Trophoblast cell (in vitro differentiated cells and primary cell): Measurements from ENCODE around the gene GID8.

ENCODE experiments used
- DNase-seq, 2 donors: peaks; one replicate each; pipeline ENCODE4 v3.0.0-alpha.2; 2016
- H2AFZ ChIP-seq: 2 replicates; pipeline ENCODE4 v1.6.1; 2013; ENCODE audit warnings: low read length, moderate library complexity, mild to moderate bottlenecking; ENCODE audit not compliant: insufficient read depth, poor library complexity
- H2AK5ac ChIP-seq: 2 replicates; pipeline ENCODE4 v1.6.1; 2013; ENCODE audit warnings: mild to moderate bottlenecking, low read length
- H2BK120ac ChIP-seq: 2 replicates; pipeline ENCODE4 v1.6.1; 2013; ENCODE audit warnings: low read length, mild to moderate bottlenecking, moderate library complexity; ENCODE audit not compliant: insufficient read depth, poor library complexity
- H2BK12ac ChIP-seq: 2 replicates; pipeline ENCODE4 v1.6.1; 2013; ENCODE audit warnings: mild to moderate bottlenecking, low read length, moderate library complexity
- H2BK5ac ChIP-seq: 2 replicates; pipeline ENCODE4 v1.6.1; 2013; ENCODE audit warnings: low read length, low read depth, moderate library complexity, mild to moderate bottlenecking; ENCODE audit not compliant: poor library complexity
- H3K14ac ChIP-seq: 2 replicates; pipeline ENCODE4 v1.6.1; 2013; ENCODE audit warnings: mild to moderate bottlenecking, low read length
- H3K18ac ChIP-seq: 2 replicates; pipeline ENCODE4 v1.6.1; 2013; ENCODE audit warnings: mild to moderate bottlenecking, low read length
- H3K23ac ChIP-seq: 2 replicates; pipeline ENCODE4 v1.6.1; 2013; ENCODE audit warnings: low read length
- H3K27ac ChIP-seq: 2 replicates; pipeline ENCODE4 v1.5.1; 2013; ENCODE audit warnings: low read depth, mild to moderate bottlenecking, inconsistent platforms, low read length, moderate library complexity
- H3K27me3 ChIP-seq: 2 replicates; pipeline ENCODE4 v1.6.1; 2013; ENCODE audit warnings: inconsistent platforms, mild to moderate bottlenecking, low read length, moderate library complexity; ENCODE audit not compliant: insufficient read depth
- H3K36me3 ChIP-seq, 2 experiments: 1 replicate in 1 of 2; 2 replicates in 1 of 2; pipeline ENCODE4 v1.6.1; 2013; ENCODE audit warnings: low read length in 2 of 2, mild to moderate bottlenecking in 2 of 2, moderate library complexity in 1 of 2; ENCODE audit not compliant: insufficient read depth in 2 of 2, control insufficient read depth in 1 of 2
- H3K4ac ChIP-seq: 2 replicates; pipeline ENCODE4 v1.6.1; 2013; ENCODE audit warnings: low read depth, mild to moderate bottlenecking, low read length, moderate library complexity
- H3K4me1 ChIP-seq, 2 experiments: 1 replicate in 1 of 2; 2 replicates in 1 of 2; pipeline ENCODE4 v1.6.1; 2013; ENCODE audit warnings: low read length in 2 of 2, mild to moderate bottlenecking in 2 of 2, moderate library complexity in 1 of 2; ENCODE audit not compliant: insufficient read depth in 2 of 2, control insufficient read depth in 1 of 2
- H3K4me2 ChIP-seq: 2 replicates; pipeline ENCODE4 v1.6.1; 2013; ENCODE audit warnings: inconsistent platforms, mild to moderate bottlenecking, low read length, moderate library complexity
- H3K4me3 ChIP-seq: 2 replicates; pipeline ENCODE4 v1.5.1; 2013; ENCODE audit warnings: mild to moderate bottlenecking, low read depth, low read length, inconsistent platforms
- H3K79me1 ChIP-seq: one replicate; pipeline ENCODE4 v1.6.1; 2013; ENCODE audit warnings: low read length
- H3K79me2 ChIP-seq: 2 replicates; pipeline ENCODE4 v1.6.1; 2013; ENCODE audit warnings: low read length, mild to moderate bottlenecking; ENCODE audit not compliant: control insufficient read depth, insufficient read depth, poor library complexity
- H3K9ac ChIP-seq: 2 replicates; pipeline ENCODE4 v1.6.1; 2013; ENCODE audit warnings: mild to moderate bottlenecking, low read length
- H3K9me3 ChIP-seq: 2 replicates; pipeline ENCODE4 v1.6.1; 2013; ENCODE audit warnings: low read depth, mild to moderate bottlenecking, control low read depth, inconsistent platforms, low read length; ENCODE audit not compliant: insufficient read depth
- H4K12ac ChIP-seq: 2 replicates; pipeline ENCODE4 v1.6.1; 2013; ENCODE audit warnings: low read depth, mild to moderate bottlenecking, low read length, moderate library complexity
- H4K8ac ChIP-seq: 2 replicates; pipeline ENCODE4 v1.6.1; 2013; ENCODE audit warnings: low read depth, mild to moderate bottlenecking, low read length, moderate library complexity
- H4K91ac ChIP-seq: one replicate; pipeline ENCODE4 v1.6.1; 2013; ENCODE audit warnings: low read depth, mild to moderate bottlenecking, low read length, moderate library complexity
- WGBS: extraction: QIAGEN DNeasy Blood & Tissue Kit; methylation state at CpG from one replicate; pipeline ENCODE4 v1.1.7; 2013; ENCODE audit warnings: missing lambda C conversion rate; ENCODE audit not compliant: insufficient read length, insufficient coverage; ENCODE audit errors: extremely low coverage; 5-methylcytosine and 5-hydroxymethylcytosine counted together

The GID8 gene

DNA sequence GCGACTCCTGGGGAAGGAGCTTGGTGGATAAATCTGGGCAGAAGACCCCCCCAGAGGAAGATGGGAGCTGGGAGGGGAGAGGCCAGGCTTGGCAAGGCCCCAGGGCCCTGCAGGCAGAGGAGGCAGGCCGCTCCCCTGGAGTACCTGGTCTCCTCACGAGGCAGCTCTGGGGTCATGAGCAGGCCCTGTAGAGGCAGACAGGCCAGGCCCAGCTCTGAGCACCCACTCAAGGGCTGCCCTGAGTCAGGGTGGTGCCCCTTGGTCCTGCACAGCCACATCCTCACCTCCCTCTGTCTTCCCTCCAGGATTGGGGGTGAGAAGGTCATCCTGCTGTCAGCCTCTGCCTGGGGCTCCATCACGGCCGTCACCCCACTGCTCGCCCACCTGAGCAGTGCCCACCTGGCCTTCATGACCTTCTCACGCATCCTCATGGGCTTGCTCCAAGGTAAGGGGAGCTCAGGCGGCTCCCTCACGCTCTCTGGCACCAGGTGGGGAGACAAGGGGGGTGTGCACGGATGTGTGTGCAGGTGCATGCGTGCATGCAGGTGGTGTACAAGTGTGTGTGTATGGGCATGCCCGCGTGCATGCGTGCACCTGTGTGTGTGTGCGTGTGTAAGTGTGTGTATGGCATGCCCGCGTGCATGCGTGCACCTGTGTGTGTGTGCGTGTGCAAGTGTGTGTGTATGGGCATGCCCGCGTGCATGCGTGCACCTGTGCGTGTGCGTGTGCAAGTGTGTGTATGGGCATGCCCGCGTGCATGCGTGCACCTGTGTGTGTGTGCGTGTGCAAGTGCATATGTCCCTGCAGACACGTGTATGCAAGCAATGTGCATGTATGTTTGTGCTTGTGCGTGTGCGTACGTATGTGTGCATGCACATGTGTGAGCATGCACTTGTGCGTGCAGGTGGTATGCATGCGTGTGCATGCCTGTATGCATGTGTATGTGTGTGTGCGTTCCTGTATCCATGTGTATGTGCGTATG, 19.5 kb downstream of the GID8 start:
- Histone ChIP-seq H3K4me3 (peak overlapping the region; percentile 54), H3K79me1 (no peaks in the 10 kb centered on the region), H2AFZ (no peak overlapping the region), H3K9ac (peak overlapping the region; percentile 65), H4K12ac (no peak overlapping the region), H3K4me2 (no peak overlapping the region), H3K9me3 (peaks cover 3% of the 10 kb centered on the region), H3K18ac (no peak overlapping the region), H2AK5ac (no peak overlapping the region), H3K27ac (no peak overlapping the region), H3K79me2 (no peaks in the 10 kb centered on the region), H2BK120ac (no peak overlapping the region), H3K14ac (no peak overlapping the region), H2BK5ac (no peak overlapping the region), H3K36me3 (peaks cover 0 to 2% of the 10 kb centered on the region in 2 experiments), H3K23ac (peak overlapping the region; percentile 88), H3K4me1 (peaks cover 13 to 15% of the 10 kb centered on the region in 2 experiments), H4K8ac (no peak overlapping the region), H2BK12ac (no peak overlapping the region), H4K91ac (no peak overlapping the region), H3K27me3 (no peaks in the 10 kb centered on the region), H3K4ac (no peak overlapping the region)
- WGBS: no CpG with 5 or more reads among the region's 36 CpGs
- no peak for DNase-seq

DNA sequence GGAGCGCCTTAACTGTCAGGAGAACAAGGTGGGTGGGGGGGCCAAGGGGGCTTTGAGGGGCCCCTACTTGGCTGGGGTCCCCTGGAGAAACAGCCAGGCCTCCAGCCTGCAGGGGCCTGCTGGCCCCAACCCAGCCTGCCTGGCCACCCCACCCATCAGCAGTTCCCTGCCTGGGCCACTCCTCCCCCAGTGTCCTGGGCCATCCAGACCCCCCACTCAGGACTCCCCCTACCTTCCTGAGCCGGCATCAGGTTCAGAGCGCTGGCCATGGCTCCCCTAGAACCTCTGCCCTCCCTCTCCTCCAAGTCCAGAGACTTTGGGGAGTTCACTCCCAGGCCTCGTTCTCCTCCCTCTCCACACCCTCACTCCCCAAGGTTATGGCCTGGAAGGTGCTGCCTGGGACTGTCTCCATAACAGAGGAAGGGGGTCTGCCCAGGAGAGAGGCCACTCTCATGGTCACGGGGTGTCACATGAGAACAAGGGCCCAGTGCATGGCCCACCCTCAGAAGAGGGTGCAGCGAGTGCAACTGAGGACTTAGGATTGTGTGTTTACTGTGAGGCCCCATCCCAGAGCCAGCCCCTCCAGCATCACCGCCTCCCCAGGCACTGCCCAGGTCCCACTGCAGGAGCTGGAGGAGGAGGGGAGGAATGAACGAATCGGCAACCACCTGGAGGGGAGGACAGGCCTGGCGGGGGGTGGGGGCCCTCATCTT, 20.6 kb downstream of the GID8 start:
- no peaks in the 10 kb centered on the region for H3K27me3 ChIP-seq
- no peaks in the 10 kb centered on the region for H3K79me2 ChIP-seq
- H4K12ac ChIP-seq: no peak overlapping the region
- WGBS: no CpG with 5 or more reads among the region's 10 CpGs
- no peak overlapping the region for H3K4me2 ChIP-seq
- no peaks in the 10 kb centered on the region for H3K79me1 ChIP-seq
- H3K23ac ChIP-seq: no peak overlapping the region
- H2BK120ac ChIP-seq: no peak overlapping the region
- no peak overlapping the region for H3K18ac ChIP-seq
- no peak overlapping the region for H3K27ac ChIP-seq
- DNase-seq: no peak
- peaks cover 11 to 13% of the 10 kb centered on the region in 2 experiments for H3K4me1 ChIP-seq
- peaks cover 3% of the 10 kb centered on the region for H3K9me3 ChIP-seq
- no peak overlapping the region for H3K9ac ChIP-seq
- no peak overlapping the region for H2AFZ ChIP-seq
- no peak overlapping the region for H2BK12ac ChIP-seq
- H3K36me3 ChIP-seq: peaks cover 0 to 2% of the 10 kb centered on the region in 2 experiments
- H2AK5ac ChIP-seq: no peak overlapping the region
- no peak overlapping the region for H4K8ac ChIP-seq
- H4K91ac ChIP-seq: no peak overlapping the region
- no peak overlapping the region for H3K14ac ChIP-seq
- no peak overlapping the region for H2BK5ac ChIP-seq
- H3K4me3 ChIP-seq: no peak overlapping the region
- no peak overlapping the region for H3K4ac ChIP-seq

DNA sequence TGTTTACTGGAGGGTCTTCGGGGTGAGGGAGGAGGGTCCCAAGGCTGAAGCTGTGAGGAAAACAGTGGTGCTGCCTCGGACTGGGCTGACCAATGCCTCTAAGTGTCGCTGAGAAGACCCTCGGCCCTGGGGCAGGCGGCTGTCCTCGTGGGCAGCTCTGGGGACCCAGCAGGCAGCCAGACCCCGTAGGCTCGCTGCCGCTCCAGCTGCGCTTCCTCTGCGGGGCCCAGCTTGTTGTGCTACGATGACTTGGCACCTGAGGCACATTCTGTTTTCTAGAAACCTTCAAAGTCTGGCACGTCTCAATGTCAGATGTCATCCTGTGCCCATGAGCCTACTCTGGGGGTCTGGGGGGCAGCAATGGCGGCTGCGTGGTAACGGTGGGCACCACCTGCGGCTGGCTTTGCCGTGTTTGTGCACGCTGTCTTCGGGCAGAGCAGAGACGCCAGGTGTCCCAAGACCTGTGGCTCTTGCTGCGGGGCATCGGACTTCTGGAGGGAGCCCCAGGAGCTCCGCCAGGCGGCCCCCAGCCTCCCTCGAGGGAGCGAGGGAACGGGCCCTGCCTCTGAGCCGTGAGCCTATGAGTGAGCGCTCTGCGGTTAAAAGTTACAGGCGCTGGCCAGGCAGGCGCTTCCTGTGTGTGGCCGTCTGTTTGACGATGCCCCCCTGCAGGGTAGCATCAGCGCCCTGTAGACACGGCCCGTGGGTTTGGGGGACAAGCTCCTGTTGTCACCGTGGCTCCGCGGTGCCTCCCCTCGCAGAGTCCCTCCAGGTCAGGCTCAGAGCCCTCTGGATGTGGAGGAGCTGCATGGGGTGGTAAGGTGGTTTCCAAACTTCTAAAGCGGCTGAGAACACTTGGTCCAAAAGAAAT, 21.4 kb downstream of the GID8 start:
- Histone ChIP-seq H3K18ac (no peak overlapping the region), H2BK5ac (no peak overlapping the region), H3K4me2 (no peak overlapping the region), H3K23ac (no peak overlapping the region), H2BK12ac (no peak overlapping the region), H3K4ac (no peak overlapping the region), H4K91ac (no peak overlapping the region), H2AFZ (no peak overlapping the region), H2AK5ac (no peak overlapping the region), H4K12ac (no peak overlapping the region), H3K27ac (no peak overlapping the region), H3K79me2 (no peaks in the 10 kb centered on the region), H2BK120ac (no peak overlapping the region), H3K4me3 (no peak overlapping the region), H4K8ac (no peak overlapping the region), H3K9ac (no peak overlapping the region), H3K36me3 (peaks cover 0 to 2% of the 10 kb centered on the region in 2 experiments), H3K79me1 (no peaks in the 10 kb centered on the region), H3K4me1 (peaks cover 9 to 10% of the 10 kb centered on the region in 2 experiments), H3K14ac (no peak overlapping the region), H3K27me3 (no peaks in the 10 kb centered on the region), H3K9me3 (peaks cover 5% of the 10 kb centered on the region)
- DNase-seq: no peak
- no CpG with 5 or more reads among the region's 43 CpGs for WGBS

DNA sequence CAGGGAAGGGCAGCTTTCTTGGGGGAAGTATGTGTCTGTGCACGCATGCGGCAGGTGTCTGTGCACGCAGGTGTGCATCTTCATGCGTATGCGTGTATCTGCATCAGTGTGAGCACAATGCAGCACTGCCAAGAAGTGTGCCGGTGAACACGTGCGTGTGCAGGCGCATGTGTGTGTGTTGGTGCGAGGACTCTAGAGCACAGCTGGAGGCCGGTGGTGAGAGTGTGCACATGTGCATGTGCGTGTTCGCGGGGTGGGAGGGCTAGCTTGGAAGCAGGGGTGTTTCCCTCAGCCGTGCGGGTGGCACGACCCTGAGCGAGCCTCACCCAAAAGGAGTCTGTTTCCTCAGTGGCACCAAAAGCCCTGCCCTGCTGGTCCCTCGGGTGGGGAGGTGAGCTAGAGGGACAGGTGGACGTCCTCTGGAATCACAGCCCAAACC, 22.1 kb downstream of the GID8 start:
- Histone ChIP-seq H3K36me3 (peaks cover 0 to 2% of the 10 kb centered on the region in 2 experiments), H4K8ac (no peak overlapping the region), H3K14ac (no peak overlapping the region), H3K79me2 (no peaks in the 10 kb centered on the region), H4K12ac (no peak overlapping the region), H3K4ac (no peak overlapping the region), H3K18ac (no peak overlapping the region), H3K4me1 (peaks cover 8 to 9% of the 10 kb centered on the region in 2 experiments), H3K9ac (no peak overlapping the region), H2BK5ac (no peak overlapping the region), H2AK5ac (no peak overlapping the region), H3K79me1 (no peaks in the 10 kb centered on the region), H3K27me3 (no peaks in the 10 kb centered on the region), H4K91ac (no peak overlapping the region), H3K4me3 (no peak overlapping the region), H3K4me2 (no peak overlapping the region), H3K27ac (no peak overlapping the region), H2AFZ (no peak overlapping the region), H3K9me3 (peaks cover 10% of the 10 kb centered on the region), H3K23ac (no peak overlapping the region), H2BK120ac (no peak overlapping the region), H2BK12ac (no peak overlapping the region)
- DNase-seq: no peak
- WGBS: no CpG with 5 or more reads among the region's 20 CpGs
